Neural cell (in vitro differentiated cells): ENCODE results near the gene KLF2.

Source experiments
- CTCF ChIP-seq: fragments of 450-650 bp; IDR thresholded peaks from 2 replicates; pipeline ENCODE4 v1.5.1; 2014; ENCODE audit warnings: antibody characterized with exemption, mild to moderate bottlenecking, moderate library complexity; ENCODE audit not compliant: poor library complexity, severe bottlenecking
- EP300 ChIP-seq: fragments of 450-650 bp; conservative IDR thresholded peaks from 2 replicates; pipeline ENCODE4 v1.6.1; 2014; ENCODE audit warnings: antibody characterized with exemption, mild to moderate bottlenecking, moderate library complexity; ENCODE audit not compliant: poor library complexity, severe bottlenecking
- EZH2 ChIP-seq: fragments of 200-600, 300-800 bp; shearing (Covaris generic), sonication (generic); IDR thresholded peaks from 2 replicates; pipeline ENCODE4 v1.6.1; 2014; ENCODE audit warnings: antibody characterized with exemption, low read length, borderline replicate concordance, mild to moderate bottlenecking; ENCODE audit not compliant: insufficient read depth, poor library complexity, severe bottlenecking
- MXI1 ChIP-seq: fragments of 450-650 bp; conservative IDR thresholded peaks from 2 replicates; pipeline ENCODE4 v1.6.1; 2014; ENCODE audit warnings: antibody characterized with exemption, mild to moderate bottlenecking; ENCODE audit not compliant: poor library complexity, severe bottlenecking
- POLR2AphosphoS5 ChIP-seq: IDR thresholded peaks from 2 replicates; pipeline ENCODE4 v1.6.1; 2012
- RAD21 ChIP-seq: fragments of 450-650 bp; conservative IDR thresholded peaks from 2 replicates; pipeline ENCODE4 v1.6.1; 2014; ENCODE audit warnings: antibody characterized with exemption, mild to moderate bottlenecking, moderate library complexity
- REST ChIP-seq: IDR thresholded peaks from 2 replicates; pipeline ENCODE4 v1.6.1; 2012; ENCODE audit warnings: borderline replicate concordance
- SMC3 ChIP-seq: fragments of 450-650 bp; conservative IDR thresholded peaks from 2 replicates; pipeline ENCODE4 v1.6.1; 2014; ENCODE audit warnings: antibody characterized with exemption, mild to moderate bottlenecking, moderate library complexity; ENCODE audit not compliant: poor library complexity

DNA sequence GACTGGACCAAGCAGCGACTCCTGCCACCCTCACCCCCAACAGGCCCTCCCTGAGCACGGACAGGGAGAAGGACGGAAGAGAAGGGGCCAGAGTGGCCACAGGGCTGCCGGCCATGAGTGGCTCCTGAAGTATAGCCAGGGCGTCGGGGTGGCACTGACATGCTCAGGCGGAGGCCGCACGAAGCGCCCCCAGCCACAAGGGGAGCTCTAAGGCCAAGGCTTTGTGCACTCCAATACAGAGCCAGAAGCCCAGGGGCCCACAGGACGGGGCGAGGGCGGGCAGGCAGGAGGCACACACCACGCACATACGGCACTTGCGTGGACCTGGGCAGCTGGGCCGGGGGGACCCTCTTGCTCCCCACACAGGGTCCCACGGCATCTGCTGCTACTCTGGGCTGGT is 52.0 kb downstream of the KLF2 start:
- TF ChIP-seq EZH2 (no peak), REST (no peak), CTCF (no peak), POLR2AphosphoS5 (no peak), EP300 (no peak), RAD21 (no peak), SMC3 (no peak), MXI1 (no peak)
